GM12878 (cell line): ENCODE data around the gene ZNF132. TPM values are rescaled to one million over a fixed set of nuclear protein-coding genes. Genes with fewer than 3 reads are reported as not detected.
A peak's percentile ranks its signal among the peaks of the same experiment; 100 is the strongest.

Source experiments
- ASH2L ChIP-seq: fragments of 300-600, 200-600 bp; sonication (generic); IDR thresholded peaks from 2 replicates; pipeline ENCODE4 v1.6.1; 2017; ENCODE audit warnings: low read depth, mild to moderate bottlenecking, borderline replicate concordance
- BCLAF1 ChIP-seq: fragments of 450-650 bp; IDR thresholded peaks from 2 replicates; pipeline ENCODE4 v1.6.1; 2017; ENCODE audit warnings: antibody characterized with exemption, mild to moderate bottlenecking, moderate library complexity
- DPF2 ChIP-seq: fragments of 450-650 bp; IDR thresholded peaks from 2 replicates; pipeline ENCODE4 v1.6.1; 2017; ENCODE audit warnings: mild to moderate bottlenecking
- EGR1 ChIP-seq, 2 experiments: IDR thresholded peaks; 1 replicate in 1 of 2; 2 replicates in 1 of 2; pipeline ENCODE4 v1.6.1; 2011 to 2012; ENCODE audit warnings: low read depth in 2 of 2, low read length in 2 of 2, borderline replicate concordance in 1 of 2, mild to moderate bottlenecking in 1 of 2, moderate library complexity in 1 of 2
- FOXM1 ChIP-seq: IDR thresholded peaks from 2 replicates; pipeline ENCODE4 v1.6.1; 2012; ENCODE audit warnings: low read depth, mild to moderate bottlenecking, inconsistent platforms, low read length, moderate library complexity
- IRF5 ChIP-seq: fragments of 450-650 bp; IDR thresholded peaks from 2 replicates; pipeline ENCODE4 v1.6.1; 2017; ENCODE audit warnings: borderline replicate concordance
- NFYA ChIP-seq: IDR thresholded peaks from 2 replicates; pipeline ENCODE4 v1.6.1; 2011; ENCODE audit warnings: low read depth, mild to moderate bottlenecking, low read length, improper control_type of control experiment, borderline replicate concordance
- NFYB ChIP-seq: IDR thresholded peaks from 2 replicates; pipeline ENCODE4 v1.6.1; 2011; ENCODE audit warnings: low read depth, mild to moderate bottlenecking, low read length, improper control_type of control experiment, moderate library complexity; ENCODE audit not compliant: insufficient read depth
- NKRF ChIP-seq: fragments of 450-650 bp; conservative IDR thresholded peaks from 2 replicates; pipeline ENCODE4 v1.6.1; 2017; ENCODE audit warnings: mild to moderate bottlenecking, moderate library complexity
- RELA ChIP-seq: fragments of 450-650 bp; IDR thresholded peaks from 2 replicates; pipeline ENCODE4 v1.8.0; 2014; ENCODE audit warnings: borderline replicate concordance; ENCODE audit not compliant: partially characterized antibody
- RELB ChIP-seq: fragments of 450-650 bp; IDR thresholded peaks from 2 replicates; pipeline ENCODE4 v1.6.1; 2017; ENCODE audit warnings: low read depth, mild to moderate bottlenecking, moderate library complexity
- REST ChIP-seq: IDR thresholded peaks from 2 replicates; pipeline ENCODE4 v1.6.1; 2012; ENCODE audit warnings: mild to moderate bottlenecking, low read depth, low read length
- SMAD1 ChIP-seq: fragments of 450-650 bp; IDR thresholded peaks from 2 replicates; pipeline ENCODE4 v1.6.1; 2018; ENCODE audit warnings: mild to moderate bottlenecking, low read depth; ENCODE audit not compliant: partially characterized antibody
- SP1 ChIP-seq: IDR thresholded peaks from one replicate; pipeline ENCODE4 v1.6.1; 2011; ENCODE audit warnings: low read depth, low read length
- TCF3 ChIP-seq: IDR thresholded peaks from 2 replicates; pipeline ENCODE4 v1.6.1; 2012; ENCODE audit warnings: low read depth, mild to moderate bottlenecking, low read length, borderline replicate concordance; ENCODE audit not compliant: insufficient read depth
- YY1 ChIP-seq: IDR thresholded peaks from 2 replicates; pipeline ENCODE4 v1.6.1; 2011; ENCODE audit warnings: low read depth, mild to moderate bottlenecking, low read length
- ZZZ3 ChIP-seq: IDR thresholded peaks from 2 replicates; pipeline ENCODE4 v1.6.1; 2011; ENCODE audit warnings: low read depth; ENCODE audit not compliant: control insufficient read depth, insufficient read length
- polyA plus RNA-seq, 11 experiments: library from polyadenylated mRNA; depleted of rRNA in 4 of 11; unstranded in 6 of 11; stranded (reverse) in 5 of 11; fragments of >200 nt; fragmentation: Nextera tagmentation in 4 of 11; fragmentation: Illumina TruSeq in 1 of 11; extraction: Ambion mirVana in 4 of 11; extraction: Trizol in 1 of 11; gene quantifications; 1 replicate in 1 of 11; 2 replicates in 10 of 11; pipeline versions ENCODE4 v1.2.1 to v1.2.3, GENCODE V29; 2011 to 2016; ENCODE audit warnings: inconsistent platforms in 2 of 11, missing spikeins in 2 of 11, low read depth in 1 of 11
- total RNA-seq, 4 experiments: library from RNA; depleted of rRNA in 3 of 4; stranded (reverse); fragments of >200 nt in 3 of 4; fragmentation: Illumina TruSeq in 1 of 4; extraction: Trizol in 1 of 4; gene quantifications; 2 replicates each; pipeline versions ENCODE4 v1.2.1 to v1.2.3, GENCODE V29; 2013 to 2021

ZNF132 gene
- total and polyA plus RNA-seq, 10 of the 15 experiments (the other 5 are each of a cell fraction or from before 2014, with no cell fraction given) = 0.56 to 4.0 (median 2.3) TPM

- peak; percentile 83 for TF ChIP-seq NKRF
- no peak for TF ChIP-seq SMAD1
- TF ChIP-seq NFYB = peak; percentile 79
- TF ChIP-seq TCF3 = 0 out of 2 replicates have a peak, but pooled peaks have one; percentile 20
- no peak for TF ChIP-seq NFYA
- TF ChIP-seq SP1 = peak; percentile 82
- TF ChIP-seq FOXM1 = no peak
- peak; percentile 86 for TF ChIP-seq YY1
- peak; percentile 10 for TF ChIP-seq RELA
- peak in 1 of 2 experiments; percentile 29; a peak in 1 of 3 replicates for TF ChIP-seq EGR1 (IDR thresholded peaks at IDR 0.05; ENCODE audit: borderline replicate concordance in 1 of 2, low read depth in 2 of 2, low read length in 2 of 2)
- no peak for TF ChIP-seq IRF5
- no peak for TF ChIP-seq BCLAF1
- no peak for TF ChIP-seq ASH2L
- TF ChIP-seq ZZZ3 = no peak
- no peak for TF ChIP-seq RELB
- peak; percentile 67 for TF ChIP-seq DPF2
- TF ChIP-seq REST = no peak
These were observed 11.6 kb upstream of the ZNF132 start, which contains the start of gene ZNF324B (continued) for GRCh38 chr19:58451358-58452101.
